DMS153 (cell line): Measurements from ENCODE around the gene DCUN1D1.

Experiments used
- DNase-seq: peaks from one replicate; lab custom pipeline; 2025; lab: John Stamatoyannopoulos, UW

The DCUN1D1 gene

DNA sequence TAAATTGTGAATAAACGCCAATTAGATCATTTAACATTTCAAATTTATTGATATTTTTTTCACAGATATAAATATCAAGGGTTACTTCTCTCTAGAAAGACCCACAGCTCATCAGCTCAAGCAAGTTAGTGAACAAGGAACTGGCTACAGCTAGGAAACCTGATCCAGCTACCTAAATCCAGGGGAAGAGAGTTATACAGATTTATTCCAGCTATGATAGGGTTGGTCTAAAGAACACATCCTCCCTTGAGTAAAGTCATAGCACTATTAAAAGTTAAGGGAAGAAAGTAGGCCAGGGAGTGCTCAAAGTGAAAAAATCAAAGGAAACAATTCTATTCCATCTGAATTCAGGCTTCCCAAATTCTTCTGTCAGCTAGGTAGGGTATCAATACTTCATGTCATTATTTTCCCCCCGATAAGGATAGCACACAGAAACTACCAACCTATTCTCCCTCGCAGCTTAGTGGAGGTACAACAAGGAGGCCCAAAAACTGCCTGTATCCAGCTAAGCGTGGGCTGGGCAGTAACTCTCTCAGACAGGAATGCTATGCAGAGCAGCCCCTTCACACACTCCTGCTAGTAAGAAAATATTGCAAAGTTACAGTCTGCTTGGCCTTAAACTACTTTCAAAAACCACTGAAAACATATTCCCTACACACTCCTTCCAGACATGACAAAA, 44.0 kb downstream of the DCUN1D1 start:
- DNase-seq, result no peak

DNA sequence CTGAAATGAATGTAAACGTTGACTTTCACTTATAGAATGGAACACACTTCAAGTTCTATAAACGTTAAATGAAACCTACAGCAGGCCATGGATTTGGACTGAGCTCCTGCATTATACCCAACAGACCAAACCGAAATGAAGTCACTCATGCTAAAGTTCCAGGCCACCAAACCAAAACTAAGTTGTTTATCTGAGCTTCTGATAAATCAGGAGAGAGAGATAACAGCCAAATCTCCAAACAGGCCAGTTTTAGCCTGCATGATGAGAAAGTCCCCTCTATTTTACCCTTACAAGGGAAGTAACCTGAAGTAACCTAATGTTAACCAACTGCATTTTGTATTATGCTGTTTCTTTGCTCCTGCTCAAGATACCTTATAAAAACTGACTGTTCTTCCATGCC, 44.5 kb downstream of the DCUN1D1 start:
- DNase-seq, result no peak

DNA sequence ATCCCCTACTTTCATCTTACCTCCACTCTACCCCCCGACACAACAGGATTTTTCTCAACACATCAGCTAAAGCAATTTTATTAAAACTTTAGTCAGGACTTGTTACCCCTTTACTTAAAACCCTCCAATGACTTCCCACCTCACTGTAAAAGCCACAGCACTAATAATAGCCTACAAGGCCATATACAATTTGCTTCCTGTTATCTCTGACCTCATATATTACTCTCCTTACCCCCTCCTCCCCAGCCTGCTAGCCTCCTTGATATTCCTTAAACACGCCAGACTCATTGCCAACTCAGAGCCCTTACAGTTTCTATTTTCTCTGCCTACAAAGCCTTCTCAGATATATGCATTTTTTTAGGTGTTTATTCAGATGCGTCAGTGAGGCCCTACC, 54.4 kb downstream of the DCUN1D1 start:
- no peak for DNase-seq

DNA sequence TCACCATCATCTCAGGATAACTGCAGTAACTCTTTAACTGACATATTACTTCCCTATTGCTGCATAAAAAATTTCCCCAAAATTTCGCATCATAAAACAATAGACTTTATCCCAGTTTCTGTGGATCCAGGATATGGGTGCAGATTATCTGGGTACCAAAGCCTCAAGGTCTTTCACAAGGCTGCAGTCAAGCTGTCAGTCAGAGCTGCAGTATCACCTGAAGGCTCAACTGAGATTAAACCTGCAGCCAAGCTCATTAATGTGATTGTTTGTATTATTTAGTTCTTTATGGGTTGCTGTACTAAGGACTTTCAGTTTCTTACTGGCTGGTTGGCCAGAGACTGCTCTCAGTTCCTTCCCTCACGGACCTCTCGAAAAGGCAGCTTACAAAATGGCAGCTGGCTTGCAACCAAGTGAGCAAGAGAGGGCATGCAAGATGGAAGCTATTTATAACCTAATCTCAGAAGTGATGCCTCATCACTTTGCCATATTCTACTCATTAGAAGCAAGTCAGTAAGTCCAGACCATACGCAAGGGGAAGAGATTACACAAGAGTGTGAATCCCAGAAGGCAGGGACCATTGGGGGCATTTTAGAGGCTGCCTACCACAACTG, 54.9 kb downstream of the DCUN1D1 start:
- no peak for DNase-seq

DNA sequence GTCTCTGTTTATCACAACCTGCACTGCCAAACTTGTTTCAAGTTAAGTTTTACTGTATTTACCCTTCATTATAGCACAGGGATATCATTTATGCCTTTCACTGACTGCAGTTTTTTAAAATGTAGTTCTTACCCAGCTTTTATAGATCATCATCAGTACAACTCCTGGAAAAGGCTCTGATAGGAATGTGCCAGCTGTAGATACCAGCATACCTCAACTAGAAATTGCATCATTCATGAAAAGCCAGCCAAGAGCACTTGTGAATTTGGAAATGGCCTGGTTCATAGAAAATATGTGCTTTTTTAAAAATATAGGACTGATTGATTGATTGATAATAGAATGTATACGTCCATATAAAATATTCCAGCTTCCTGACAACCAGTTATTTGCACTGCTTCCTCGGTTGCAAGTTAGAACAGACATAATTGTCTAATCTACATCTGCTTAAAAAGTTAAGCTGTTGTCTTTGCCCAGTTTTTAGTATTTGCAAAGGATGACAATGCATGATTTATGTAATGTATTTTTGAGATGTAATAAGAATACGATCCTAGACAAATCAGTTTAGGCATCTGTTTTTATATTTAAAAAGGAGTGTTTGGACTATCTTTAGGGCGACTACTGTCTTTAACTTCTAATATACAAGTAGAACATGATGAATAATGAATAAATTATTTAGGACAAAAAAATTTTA, 58.5 kb downstream of the DCUN1D1 start:
- no peak for DNase-seq

DNA sequence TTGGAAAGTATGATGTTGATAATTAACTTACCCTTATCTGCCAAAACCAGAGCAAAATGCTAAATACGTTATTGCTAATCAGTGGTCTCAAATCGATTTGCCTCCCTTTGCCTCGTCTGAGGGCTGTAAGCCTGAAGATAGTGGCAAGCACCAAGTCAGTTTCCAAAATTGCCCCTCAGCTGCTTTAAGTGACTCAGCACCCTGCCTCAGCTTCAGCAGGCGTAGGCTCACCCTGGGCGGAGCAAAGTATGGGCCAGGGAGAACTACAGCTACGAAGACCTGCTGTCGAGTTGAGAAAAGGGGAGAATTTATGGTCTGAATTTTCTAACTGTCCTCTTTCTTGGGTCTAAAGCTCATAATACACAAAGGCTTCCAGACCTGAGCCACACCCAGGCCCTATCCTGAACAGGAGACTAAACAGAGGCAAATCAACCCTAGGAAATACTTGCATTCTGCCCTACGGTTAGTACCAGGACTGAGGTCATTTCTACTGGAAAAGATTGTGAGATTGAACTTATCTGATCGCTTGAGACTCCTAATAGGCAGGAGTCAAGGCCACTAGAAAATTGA, 59.7 kb downstream of the DCUN1D1 start:
- DNase-seq, result no peak

DNA sequence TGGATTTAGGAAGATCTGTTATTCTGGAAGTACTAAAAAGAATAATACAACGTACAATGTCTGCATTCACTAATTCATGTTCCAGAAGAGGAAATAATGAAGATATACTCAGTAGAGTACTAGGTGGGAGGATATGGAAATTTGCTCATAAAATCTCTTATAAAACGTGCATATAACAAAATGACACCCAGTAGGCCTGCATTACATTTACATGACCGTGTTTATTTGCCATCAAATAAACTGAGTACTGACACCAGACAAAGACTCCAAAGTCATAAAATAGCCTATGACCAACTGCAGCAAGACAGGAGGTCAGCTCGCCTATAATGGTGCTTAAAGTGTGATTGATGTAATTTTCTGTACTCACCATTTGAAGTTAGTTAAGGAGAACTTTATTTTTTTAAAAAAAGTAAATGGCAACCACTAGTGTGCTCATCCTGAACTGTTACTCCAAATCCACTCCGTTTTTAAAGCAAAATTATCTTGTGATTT, 60.4 kb downstream of the DCUN1D1 start:
- DNase-seq, result no peak

DNA sequence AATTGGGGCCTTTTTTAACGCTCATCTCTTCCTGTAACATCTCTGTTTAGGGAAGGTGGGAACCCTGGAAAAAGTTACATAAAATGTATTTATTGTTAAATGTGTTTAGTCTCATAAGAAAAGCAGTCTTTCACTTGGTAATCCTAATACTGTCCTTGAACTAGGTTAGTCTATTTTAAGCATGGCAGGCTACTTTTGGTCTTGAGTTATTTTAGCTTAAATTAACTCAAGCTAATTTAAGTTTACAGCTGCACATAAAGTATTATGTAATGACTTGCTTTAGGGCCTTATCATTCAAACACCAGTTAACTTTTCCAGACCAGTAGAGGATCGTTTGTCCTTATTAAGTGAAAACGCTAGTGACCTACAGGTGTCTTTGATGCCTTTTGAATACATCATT, 63.2 kb downstream of the DCUN1D1 start:
- no peak for DNase-seq

DNA sequence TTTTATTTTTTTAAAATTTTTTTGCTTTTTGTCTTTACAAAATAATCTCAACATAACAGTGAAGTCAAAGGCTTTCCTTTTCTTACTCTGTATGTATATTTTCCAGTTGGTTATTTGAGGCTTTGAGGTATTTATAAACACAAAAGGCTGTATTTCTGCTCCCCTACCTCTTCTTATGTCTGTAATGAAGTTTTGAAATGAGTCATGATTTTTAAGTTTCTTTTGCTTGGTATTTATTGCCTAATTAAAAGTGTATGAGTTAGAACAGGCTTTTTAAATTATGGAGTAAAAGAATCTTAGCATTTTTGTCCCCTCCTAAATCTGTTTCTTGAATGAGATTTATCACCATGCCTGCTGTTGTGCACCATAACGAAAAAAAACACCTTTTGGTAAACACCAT, 66.0 kb downstream of the DCUN1D1 start:
- no peak for DNase-seq

DNA sequence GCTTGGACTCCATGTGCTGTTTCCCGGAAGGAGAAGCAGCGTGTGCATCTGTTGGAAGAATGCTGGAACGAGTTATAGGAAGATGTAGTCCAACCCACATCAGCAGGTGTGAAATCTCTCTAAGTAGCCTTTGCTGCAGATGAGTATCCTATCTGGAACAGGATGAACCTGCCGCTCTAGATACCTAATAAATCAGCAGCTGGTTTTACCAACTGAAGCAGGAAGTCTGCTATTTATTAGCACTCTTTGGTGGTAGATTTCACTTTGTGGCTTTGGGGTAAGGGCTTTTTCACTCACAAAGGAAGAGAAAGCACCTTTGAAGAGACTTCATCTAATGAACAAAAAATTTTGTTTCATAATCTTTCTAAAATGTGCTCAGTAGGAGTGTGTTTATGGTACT, 66.4 kb downstream of the DCUN1D1 start:
- peak; percentile 93 for DNase-seq

DNA sequence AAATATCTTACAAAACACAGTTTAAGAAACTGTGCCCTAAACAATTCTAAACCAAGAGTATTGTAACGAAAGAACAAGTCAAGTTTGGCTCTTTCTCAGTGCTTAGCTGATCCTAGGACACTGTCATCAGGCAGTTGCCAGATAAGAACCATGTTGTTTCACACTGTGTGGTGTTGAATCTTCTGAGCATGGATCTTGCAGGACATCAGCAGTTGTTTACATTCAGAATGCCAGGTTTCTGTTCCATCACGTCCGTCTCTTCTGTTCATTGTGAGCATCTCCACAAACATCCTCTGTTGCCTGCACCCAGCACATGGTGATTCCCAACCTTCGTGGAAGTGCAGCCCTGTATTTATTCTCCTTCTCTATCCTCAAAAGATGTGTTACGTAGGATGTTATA, 67.9 kb downstream of the DCUN1D1 start:
- DNase-seq, result no peak

DNA sequence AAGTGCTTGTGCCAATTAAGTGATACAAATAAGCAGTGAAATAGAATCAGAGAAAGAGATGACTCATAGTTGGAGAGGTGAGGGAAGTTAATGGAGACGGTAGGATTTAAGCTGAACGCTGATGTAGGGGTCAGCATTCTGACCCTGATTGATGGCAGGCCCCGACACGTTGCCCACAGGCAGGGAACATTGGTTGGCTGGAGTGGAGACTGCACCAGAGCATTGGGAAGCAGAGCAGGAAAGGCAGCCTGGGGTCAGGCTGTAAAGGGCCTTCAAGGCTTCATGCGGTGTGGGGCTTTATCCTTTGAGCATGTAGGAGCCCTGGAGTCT, 68.6 kb downstream of the DCUN1D1 start:
- DNase-seq, result no peak

DNA sequence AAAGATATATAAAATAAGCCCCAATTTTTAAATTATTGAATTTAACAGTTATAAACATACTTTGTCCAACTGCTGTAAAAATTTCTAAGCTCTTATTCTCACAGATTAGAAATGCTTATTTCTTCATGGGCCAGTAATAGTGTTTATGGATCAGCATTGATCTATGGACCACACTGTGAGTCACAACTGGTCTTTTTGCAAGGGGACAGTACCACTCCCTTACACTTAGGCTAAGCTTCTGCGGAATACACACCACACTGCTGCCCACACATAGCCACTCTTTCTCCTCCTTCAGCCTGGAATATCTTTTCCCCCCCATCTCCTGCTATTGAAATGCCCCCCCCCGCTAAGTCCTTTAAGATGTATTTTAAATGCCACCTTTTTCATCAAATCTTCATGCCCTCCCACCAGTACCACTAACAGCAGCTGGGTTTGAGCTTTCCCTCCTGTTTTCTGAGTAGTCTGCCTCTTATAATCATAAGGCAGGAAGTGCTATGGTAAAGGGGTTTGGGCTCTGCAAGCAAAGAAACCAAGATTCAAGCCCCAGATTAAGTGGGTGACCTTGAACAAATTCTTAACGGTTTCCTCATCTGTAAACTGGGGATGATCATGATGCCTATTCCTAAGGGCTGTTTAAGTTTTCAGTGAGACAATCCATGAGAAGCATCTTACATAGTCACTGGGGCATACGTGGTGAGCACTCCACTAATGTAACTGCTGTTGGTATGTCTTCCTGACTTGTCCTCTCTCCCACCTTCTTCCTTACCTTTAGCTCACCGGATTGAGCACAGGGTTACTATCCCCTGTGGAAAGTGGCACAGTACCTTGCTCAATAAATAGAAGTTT, 69.2 kb downstream of the DCUN1D1 start:
- no peak for DNase-seq

DNA sequence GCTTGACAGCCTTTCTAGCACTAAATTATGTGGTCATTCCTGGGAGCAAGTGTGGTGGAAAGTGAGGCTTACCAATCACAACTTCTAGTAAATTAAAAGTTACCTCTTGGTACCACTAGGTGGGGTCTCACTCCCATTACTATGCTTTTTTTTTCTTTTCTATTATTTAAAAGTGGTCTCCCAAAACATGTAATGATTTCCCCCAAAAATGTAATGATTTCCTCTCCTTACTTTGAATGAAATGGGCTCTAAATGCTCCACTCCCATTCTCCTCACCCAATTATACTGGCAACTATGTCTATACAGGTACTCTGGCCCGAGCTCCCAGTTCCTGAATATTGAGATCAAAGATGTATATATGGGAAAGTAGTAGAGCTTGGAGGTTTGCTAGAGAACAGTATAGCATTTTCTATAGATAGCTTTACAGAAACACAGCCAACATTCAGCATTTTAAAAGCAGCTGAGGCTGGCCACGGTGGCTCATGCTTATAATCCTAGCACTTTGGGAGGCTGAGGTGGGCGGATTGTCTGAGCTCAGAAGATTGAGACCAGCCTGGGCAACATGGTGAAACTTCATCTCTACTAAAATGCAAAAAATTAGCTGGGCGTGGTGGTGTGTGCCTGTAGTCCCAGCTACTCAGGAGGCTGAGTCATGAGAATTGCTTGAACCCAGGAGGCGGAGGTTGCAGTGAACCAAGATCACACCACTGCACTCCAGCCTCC, 70.9 kb downstream of the DCUN1D1 start:
- DNase-seq, result no peak

DNA sequence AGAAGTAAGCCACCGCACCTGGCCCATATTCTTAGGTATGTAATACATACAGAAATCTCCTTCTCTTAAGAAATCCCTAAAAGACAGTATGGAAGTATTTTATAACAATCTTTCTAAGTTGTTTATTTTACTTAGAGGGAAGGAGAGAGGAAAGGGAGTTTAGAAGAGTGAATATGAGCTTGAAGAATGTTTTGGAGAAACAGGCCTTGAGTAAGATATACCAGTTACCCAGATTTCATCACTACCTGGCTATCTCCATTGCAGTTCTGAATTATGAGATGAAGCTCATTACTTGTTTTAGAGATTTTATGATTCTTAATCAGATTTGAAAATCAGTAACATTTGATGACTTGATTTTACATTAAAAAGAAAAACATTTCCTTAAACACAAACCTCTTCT, 71.9 kb downstream of the DCUN1D1 start:
- no peak for DNase-seq

DNA sequence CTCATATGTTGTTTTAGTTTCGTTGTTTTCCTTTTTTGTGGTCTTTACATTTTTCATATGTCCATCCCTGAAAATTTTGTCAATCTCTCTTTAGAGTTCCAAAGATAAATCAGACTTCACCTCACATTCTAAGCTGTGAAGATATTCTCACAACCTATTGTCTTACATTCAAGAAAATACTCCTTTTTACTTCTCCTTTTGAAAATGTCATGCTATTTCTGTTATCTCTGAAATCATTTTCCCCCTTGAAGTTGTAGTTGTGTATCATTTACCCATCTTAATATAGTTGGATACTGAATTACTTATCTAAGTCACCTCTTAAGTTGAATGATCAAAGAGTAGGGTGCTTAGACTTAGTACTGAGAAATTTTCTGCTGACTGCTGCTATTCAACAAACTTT, 74.3 kb downstream of the DCUN1D1 start:
- DNase-seq, result no peak

DNA sequence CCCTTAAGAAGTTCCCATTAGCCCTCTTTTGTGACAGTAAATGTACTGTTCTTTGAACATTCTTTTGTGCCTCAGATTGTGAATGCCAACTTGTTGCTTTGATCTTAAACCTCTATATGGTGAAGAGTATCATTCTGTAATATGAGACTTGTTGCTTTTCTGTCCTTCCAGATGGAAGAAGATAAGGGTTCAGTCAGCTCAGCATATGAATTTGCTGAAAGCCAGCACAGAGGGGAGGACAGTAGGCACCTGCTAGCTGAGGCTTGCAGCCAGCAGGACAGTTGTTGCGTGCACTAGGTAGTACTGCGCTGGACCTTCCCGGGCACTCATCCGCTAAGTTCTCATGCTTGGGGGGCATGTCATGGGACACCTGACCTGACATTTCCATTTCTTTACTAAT, 74.7 kb downstream of the DCUN1D1 start:
- no peak for DNase-seq

DNA sequence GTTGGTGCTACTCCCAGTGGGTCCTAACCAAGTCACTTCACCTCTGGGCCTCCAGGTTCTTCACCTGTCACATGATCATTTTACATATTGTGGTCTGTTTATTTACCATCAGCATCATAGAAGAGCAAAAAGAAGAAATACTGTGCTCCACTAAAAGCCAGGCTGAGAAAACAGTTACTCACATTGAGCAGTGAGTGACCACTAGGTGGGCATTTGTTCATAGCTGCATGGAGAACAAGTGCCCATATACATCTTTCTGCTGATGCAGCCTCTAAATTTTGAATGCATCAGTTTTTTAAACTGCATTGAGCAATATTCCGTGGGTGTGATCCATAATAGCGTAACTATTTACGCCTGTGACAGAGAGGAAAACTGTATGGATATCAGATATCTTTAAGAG, 76.2 kb downstream of the DCUN1D1 start:
- DNase-seq, result no peak

DNA sequence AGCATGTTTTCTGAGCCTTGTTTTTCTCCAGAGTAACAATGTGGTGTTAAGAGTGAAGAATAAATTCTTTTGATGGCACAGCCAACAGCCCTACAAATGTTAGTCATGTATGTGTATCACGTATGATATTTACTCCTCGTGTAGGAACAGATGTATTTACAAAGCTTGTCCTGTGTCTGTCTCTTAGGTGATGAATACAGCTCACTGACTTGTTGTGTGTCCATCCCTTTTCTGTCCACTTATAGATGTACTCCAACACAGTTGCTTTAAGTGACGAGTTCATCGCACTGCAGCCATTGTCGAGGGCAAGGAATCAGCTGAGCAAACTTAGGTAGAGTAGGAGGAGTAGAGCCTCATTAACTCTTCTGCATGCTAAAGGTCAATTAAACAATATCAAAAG, 78.1 kb downstream of the DCUN1D1 start:
- DNase-seq, result peak; percentile 16

DNA sequence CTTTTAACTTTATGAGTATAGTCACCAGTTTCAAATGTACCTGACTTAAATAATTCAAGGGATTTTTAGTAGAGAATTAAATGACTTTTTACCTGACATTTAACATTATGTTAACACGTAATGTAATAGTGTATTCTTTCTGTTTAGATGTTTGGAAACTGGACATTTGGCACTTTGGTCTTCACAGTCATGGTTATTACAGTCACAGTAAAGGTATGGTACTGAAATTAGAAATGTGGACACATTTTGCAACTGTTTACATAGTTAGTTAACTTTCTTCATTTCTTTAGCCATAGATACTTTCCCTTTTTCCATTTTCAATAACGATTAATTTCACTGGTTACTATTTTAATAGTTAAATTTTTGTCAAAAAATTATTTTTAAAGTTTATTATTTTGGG, 83.8 kb downstream of the DCUN1D1 start:
- no peak for DNase-seq

DNA sequence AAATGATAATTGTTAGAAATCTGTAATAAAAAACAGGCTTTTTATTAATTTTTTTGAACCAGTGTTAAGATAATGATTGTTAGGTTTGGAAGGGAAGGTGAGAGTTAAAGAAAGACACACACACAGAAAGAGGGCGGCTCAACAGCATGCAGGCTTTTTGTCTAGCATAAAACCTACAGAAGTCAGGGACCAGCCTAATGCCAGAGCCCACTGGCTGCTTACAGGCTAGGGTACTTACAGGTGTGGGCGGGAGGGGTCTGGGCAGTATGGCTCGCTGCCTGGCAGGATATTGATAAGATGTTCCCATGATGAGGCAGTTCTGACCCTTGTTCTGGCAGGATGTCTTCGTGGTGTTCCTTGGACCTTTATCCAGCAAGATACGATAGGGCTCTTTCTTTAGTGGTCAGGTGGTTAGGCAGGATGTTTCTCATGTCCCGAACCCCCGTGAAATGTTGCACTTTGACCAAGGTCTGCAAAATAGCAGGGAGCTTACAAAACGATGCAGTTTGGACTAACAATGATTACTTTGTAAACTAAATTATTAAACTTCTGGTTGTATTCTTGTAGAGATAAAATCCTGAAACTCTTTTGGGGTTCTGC, 84.7 kb downstream of the DCUN1D1 start:
- DNase-seq, result no peak
